Kidney tubule cell (primary cell): ENCODE results near the gene HDGF.

ENCODE experiments used
- DNase-seq: peaks from one replicate; pipeline ENCODE4 v3.0.0-alpha.2; 2018; ENCODE audit warnings: low spot score

The HDGF gene

GRCh38 chr1:156725683-156726280 lies 25.7 kb downstream of the HDGF start:
- peak; percentile 91 for DNase-seq

- DNase-seq, result no peak
Observed at GRCh38 chr1:156721535-156721934, 29.9 kb downstream of the HDGF start.

GRCh38 chr1:156721131-156721530 lies 30.3 kb downstream of the HDGF start:
- no peak for DNase-seq

DNA sequence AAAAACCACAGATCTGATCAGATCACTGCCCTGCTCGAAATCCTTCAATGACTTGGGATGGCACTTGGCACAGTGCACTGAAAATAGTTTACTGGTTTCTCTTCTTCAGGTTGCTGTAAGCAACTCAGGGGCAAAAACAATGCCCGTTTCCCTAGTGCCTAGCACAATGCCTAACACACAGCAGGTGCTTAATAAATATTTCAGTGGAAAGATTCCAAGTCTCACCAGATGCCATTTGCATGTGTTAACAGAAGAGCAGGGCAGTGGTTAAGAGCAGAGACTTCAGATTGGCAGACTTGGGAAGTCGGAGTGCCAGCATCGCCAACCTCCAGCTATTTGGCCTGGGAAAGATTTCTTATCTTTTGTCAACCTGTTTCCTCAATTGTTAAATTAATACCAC lies 34.1 kb downstream of the HDGF start:
- DNase-seq, result no peak

DNA sequence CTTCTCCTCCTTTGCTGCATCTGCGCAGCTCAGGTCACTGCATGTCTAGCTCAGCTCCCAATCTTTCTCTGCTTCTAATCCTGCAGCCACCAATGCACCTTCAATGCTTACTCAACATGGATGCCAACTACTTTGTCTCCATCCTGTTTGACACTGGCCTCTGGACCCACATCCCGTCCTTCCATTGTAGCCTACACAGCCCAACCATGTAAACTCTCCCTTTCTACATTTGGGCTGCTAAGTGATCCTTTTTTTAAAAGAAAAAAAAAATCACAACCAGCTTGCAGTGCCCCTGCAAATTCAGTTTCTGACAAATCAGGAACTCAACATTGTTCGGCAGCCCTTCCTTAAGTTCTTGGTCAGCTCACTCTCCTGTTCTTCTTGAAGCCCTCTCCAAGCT lies 36.6 kb downstream of the HDGF start:
- no peak for DNase-seq

DNA sequence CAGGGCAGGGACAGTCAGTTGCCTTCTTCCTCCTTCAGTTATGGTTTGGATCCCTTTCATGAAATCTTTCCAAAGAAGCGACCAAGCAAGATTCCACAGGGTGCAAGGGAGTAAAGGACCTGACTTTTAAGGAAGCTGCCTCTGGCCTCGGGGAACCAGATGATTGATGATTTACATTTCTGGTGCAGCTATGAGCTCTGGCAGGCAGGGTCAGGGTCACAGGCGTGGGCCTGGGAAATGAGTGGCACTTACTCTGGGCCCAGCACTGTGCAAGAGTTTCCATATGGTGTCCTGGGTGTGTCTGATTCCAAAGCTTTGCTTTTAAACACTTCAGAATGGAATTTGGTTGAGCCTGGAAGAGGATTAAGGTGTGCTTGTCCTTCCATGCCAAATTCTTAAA lies 38.8 kb downstream of the HDGF start:
- DNase-seq, result no peak

DNA sequence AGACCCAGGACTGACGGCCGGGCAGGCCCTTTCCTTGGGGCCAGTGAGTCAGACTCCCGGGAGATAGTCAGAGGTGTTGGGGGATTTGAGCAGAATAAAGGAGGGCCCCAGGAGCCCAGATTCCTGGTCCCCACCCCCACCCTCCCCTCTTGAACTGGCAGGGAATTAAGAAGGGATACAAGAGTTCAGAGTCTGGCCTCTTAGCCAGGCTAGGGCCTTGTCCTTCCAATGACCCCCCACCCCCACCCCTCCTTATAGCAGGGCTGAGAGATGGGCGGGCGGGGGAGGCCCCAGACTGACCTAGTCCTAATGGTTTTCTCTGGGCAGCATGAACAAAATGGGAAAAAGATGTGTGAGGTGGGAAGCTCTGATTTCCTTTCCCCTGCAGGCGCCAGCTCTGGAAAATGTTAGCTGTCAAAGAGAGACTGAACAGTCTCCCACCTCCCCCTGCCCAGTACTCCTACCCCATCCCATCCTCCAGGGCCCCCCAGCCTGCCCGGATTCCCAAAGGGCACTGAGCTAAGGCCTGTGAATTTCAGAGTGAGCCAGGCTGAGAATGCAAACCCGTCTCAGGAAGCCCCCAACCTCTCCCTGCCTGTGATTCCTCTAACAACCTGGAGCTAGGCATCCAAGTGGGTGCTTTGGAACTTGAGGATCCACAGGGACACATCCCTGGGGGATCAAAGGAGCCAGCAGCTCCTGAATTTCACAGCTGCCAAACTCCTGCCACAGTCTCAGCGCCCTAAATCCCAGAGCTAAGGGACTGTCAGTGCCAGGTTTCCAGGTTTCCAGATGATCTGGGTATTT lies 40.3 kb downstream of the HDGF start:
- DNase-seq, result no peak

DNA sequence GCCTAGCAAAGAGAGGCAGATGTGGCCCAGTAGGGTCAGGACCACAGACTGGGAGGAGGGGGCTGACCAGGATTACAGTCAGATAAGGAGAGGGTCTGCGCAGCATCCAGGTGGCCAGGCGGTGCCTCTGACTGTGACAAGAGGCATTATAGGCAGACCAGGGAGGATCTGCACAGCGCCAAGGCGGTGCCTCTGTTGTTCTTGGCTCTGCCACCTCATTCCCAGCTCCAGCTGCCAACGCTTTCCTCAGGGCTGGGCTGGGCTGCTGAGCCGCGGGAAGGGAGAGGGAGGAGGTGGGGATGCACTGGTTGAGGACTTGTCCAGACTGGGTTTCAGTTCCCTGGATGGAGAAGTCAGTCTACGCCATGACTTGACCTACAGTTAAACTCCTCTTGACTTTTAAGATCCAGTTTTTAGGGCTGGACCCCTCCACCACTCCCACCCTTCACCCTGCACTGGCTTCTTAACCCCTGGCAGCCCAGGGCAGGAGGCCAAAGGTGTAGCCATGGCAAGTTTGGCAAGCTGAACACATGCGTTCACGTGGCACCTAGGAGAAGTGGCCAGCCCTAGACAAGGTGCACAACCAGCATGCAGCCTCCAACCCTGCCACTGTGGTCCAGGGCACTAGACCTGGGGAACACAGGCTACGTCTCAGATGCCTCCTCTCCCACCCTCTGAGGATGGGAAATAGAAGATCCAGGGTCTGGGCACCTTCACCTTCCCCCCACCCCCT lies 41.6 kb downstream of the HDGF start:
- DNase-seq, result peak; percentile 52

DNA sequence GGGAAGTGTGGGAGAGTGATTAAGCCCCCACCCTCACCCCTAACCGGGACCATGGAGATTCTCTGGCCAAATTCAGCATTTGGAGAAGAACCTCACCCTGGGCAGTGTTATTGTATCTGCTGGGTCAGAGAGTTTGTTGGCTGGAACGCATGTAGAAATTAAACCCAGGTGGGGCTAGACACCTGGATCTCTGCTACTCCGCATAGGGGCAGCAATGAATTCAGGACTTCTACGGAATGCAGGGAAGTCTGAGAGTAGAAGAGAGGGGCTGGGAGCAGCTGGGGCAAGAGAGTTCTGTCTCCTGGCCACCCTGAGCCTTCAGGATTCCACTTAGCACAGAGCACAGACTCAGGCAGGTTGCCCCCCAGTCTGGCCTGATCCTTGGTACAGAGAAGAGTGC lies 42.4 kb downstream of the HDGF start:
- no peak for DNase-seq

GRCh38 chr1:156708218-156708661 lies 43.2 kb downstream of the HDGF start:
- DNase-seq, result no peak

GRCh38 chr1:156707417-156708217 lies 43.9 kb downstream of the HDGF start:
- no peak for DNase-seq

DNA sequence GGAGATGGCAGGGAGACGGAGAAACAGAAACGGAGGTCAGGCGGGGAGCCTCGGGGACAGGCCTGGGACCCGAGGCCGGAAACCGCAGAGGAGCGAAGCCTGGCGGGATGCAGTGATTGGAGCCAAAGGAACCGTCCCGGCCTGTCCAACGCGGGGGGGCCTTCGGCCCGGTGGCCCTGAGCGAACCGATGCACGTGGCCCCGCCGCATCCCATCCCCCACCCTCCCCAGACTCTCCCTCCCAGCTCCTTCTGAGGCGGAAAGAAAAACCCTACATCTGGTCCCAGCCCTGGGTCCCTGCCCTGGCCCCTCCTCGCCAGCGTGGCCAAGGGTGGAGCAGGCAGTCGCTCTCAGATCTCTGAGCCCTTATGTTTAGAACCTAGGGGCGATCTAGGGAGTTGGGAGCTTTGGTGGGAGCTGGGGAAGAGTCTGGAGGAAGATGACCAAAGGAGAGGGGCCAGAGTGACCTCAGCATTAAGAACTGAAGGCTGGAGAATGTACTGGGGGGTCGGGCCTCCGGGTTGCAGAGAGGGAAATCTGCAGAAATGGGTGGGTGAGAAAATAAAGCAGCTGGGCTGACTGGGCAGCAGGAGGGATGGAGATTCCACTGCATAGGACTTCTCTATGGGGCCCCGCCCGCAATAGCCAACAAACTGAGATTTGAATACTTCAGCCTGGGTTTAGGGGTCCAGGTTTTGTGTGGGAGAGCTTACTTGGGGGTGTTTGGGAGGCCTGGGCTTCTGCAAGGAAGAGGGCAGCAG lies 44.6 kb downstream of the HDGF start:
- no peak for DNase-seq

- peak; percentile 58 for DNase-seq
Observed at GRCh38 chr1:156705918-156706656, 45.4 kb downstream of the HDGF start.

- DNase-seq, result no peak
Observed at GRCh38 chr1:156705321-156705917, 46.1 kb downstream of the HDGF start, which contains the start of gene CRABP2. CRABP2 (minus strand) TSS chr1:156705583; CDS start chr1:156705446, 137 bp downstream.

DNA sequence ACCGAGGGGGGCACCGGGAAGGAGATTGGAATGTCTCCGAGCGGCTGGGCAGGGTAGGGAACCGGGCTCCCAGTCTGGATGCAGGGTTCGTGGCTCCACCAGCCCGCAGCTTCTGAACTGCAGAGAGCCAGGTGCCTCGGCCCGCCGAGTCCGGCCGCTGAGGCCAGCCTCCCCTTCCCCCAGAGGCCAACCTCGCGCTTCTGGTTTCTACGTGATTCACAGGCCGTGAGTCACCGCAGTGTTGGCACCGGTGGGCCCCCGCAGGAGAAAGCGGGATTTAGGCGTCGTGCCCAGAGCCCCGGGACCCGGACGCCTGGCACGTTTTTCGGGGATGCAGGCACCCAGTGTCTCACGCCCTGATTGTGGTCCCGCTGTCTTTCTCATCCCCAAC lies 46.5 kb downstream of the HDGF start:
- DNase-seq, result peak; percentile 89

- no peak for DNase-seq
Observed at GRCh38 chr1:156704166-156704711, 47.2 kb downstream of the HDGF start.

GRCh38 chr1:156703741-156704140 lies 47.7 kb downstream of the HDGF start:
- DNase-seq, result no peak

DNA sequence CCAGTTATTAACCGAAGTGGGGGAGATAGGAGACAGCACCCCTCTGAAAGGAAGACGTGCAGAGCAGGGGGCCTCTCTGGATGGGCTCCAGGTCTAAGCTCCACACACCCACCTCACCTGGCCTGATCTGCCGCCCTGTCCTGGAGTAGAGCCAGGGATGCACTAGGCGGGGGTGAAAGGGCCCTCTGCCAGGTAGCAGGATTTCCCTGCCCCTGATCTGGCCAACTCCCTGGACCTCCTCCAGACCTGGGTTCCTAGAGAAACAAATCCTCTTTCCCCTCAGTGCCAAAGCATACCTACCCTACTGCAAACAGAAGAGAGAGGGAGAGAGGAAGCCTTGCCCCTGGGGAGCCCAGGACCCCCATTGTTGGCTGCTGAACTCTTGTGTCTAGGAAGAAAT lies 48.1 kb downstream of the HDGF start:
- no peak for DNase-seq

- no peak for DNase-seq
Observed at GRCh38 chr1:156700736-156701531, 50.5 kb downstream of the HDGF start.
